ENCODE measurements around the gene ITGAL.

ITGAL gene

GRCh38 chr16:30571445-30572322, 99.1 kb downstream of the ITGAL start, which contains the start of gene ZNF688:
Gene ZNF688, minus strand, starts transcription at chr16:30571714. Its CDS starts 85 bp downstream, at chr16:30571629.
- peak; percentile 97 for DNase-seq

All from NCI-H2171 (cell line).